ENCODE measurements around the gene TBC1D22A.

TBC1D22A gene

GRCh38 chr22:47160781-47161520 lies 398.5 kb downstream of the TBC1D22A start:
- H3K4ac ChIP-seq (ENCODE audit: low read depth, low read length): no peak overlapping the region
- H2BK5ac ChIP-seq (ENCODE audit: low read length): no peak overlapping the region
- H2AK5ac ChIP-seq (ENCODE audit: low read length): no peak overlapping the region
- no peak for DNase-seq
- WGBS (ENCODE audit: extremely low coverage, insufficient coverage, low lambda C conversion rate): no CpG with 5 or more reads among the region's 15 CpGs
- H3K18ac ChIP-seq (ENCODE audit: low read length): no peak overlapping the region
- no peak overlapping the region for H3K27ac ChIP-seq (ENCODE audit: low read depth, low read length)
- H3K23ac ChIP-seq (ENCODE audit: low read length): no peak overlapping the region
- H3K79me1 ChIP-seq (ENCODE audit: low read length): no peaks in the 10 kb centered on the region
- H3K4me2 ChIP-seq (ENCODE audit: low read length): no peak overlapping the region
- no peak overlapping the region for H2BK120ac ChIP-seq (ENCODE audit: low read depth, low read length)
- no peaks in the 10 kb centered on the region for H3K36me3 ChIP-seq (ENCODE audit: control insufficient read depth, insufficient read depth, low read length)
- H4K5ac ChIP-seq (ENCODE audit: low read length): no peak overlapping the region
- no peak overlapping the region for H2BK15ac ChIP-seq (replicated peaks; ENCODE audit: low read depth)
- H3K56ac ChIP-seq (ENCODE audit: low read length): no peak overlapping the region
- H3K4me3 ChIP-seq (ENCODE audit: low read length): no peak overlapping the region
- no peaks in the 10 kb centered on the region for H3K27me3 ChIP-seq (ENCODE audit: insufficient read depth, low read length, poor library complexity)
- H3K4me1 ChIP-seq (ENCODE audit: control insufficient read depth, low read depth, low read length): no peaks in the 10 kb centered on the region
- no peak overlapping the region for H4K8ac ChIP-seq (ENCODE audit: low read depth, low read length)
- no peak overlapping the region for H3K9ac ChIP-seq (ENCODE audit: low read length)
- no peaks in the 10 kb centered on the region for H3K79me2 ChIP-seq (ENCODE audit: control insufficient read depth, insufficient read depth, low read length)

GRCh38 chr22:47161631-47162030 lies 399.2 kb downstream of the TBC1D22A start:
- no peaks in the 10 kb centered on the region for H3K4me1 ChIP-seq (ENCODE audit: control insufficient read depth, low read depth, low read length)
- H3K36me3 ChIP-seq (ENCODE audit: control insufficient read depth, insufficient read depth, low read length): no peaks in the 10 kb centered on the region
- H2BK120ac ChIP-seq (ENCODE audit: low read depth, low read length): no peak overlapping the region
- no peak for DNase-seq
- H4K5ac ChIP-seq (ENCODE audit: low read length): no peak overlapping the region
- H4K8ac ChIP-seq (ENCODE audit: low read depth, low read length): no peak overlapping the region
- no peak overlapping the region for H3K23ac ChIP-seq (ENCODE audit: low read length)
- H3K9ac ChIP-seq (ENCODE audit: low read length): no peak overlapping the region
- no peak overlapping the region for H3K4me3 ChIP-seq (ENCODE audit: low read length)
- no peak overlapping the region for H2AK5ac ChIP-seq (ENCODE audit: low read length)
- no peak overlapping the region for H3K4me2 ChIP-seq (ENCODE audit: low read length)
- H3K79me2 ChIP-seq (ENCODE audit: control insufficient read depth, insufficient read depth, low read length): no peaks in the 10 kb centered on the region
- H3K27ac ChIP-seq (ENCODE audit: low read depth, low read length): no peak overlapping the region
- no peaks in the 10 kb centered on the region for H3K27me3 ChIP-seq (ENCODE audit: insufficient read depth, low read length, poor library complexity)
- H2BK15ac ChIP-seq (replicated peaks; ENCODE audit: low read depth): no peak overlapping the region
- H2BK5ac ChIP-seq (ENCODE audit: low read length): no peak overlapping the region
- no peaks in the 10 kb centered on the region for H3K79me1 ChIP-seq (ENCODE audit: low read length)
- H3K56ac ChIP-seq (ENCODE audit: low read length): no peak overlapping the region
- WGBS (ENCODE audit: extremely low coverage, insufficient coverage, low lambda C conversion rate): no CpG with 5 or more reads among the region's 17 CpGs
- H3K4ac ChIP-seq (ENCODE audit: low read depth, low read length): no peak overlapping the region
- H3K18ac ChIP-seq (ENCODE audit: low read length): no peak overlapping the region

GRCh38 chr22:47162865-47163264 lies 400.4 kb downstream of the TBC1D22A start:
- H3K4me2 ChIP-seq (ENCODE audit: low read length): no peak overlapping the region
- no peak for DNase-seq
- no peak overlapping the region for H3K27ac ChIP-seq (ENCODE audit: low read depth, low read length)
- no peak overlapping the region for H2AK5ac ChIP-seq (ENCODE audit: low read length)
- no peak overlapping the region for H2BK120ac ChIP-seq (ENCODE audit: low read depth, low read length)
- no peak overlapping the region for H3K18ac ChIP-seq (ENCODE audit: low read length)
- no peak overlapping the region for H4K5ac ChIP-seq (ENCODE audit: low read length)
- no peak overlapping the region for H3K56ac ChIP-seq (ENCODE audit: low read length)
- no peak overlapping the region for H3K9ac ChIP-seq (ENCODE audit: low read length)
- H2BK15ac ChIP-seq (replicated peaks; ENCODE audit: low read depth): no peak overlapping the region
- no peaks in the 10 kb centered on the region for H3K27me3 ChIP-seq (ENCODE audit: insufficient read depth, low read length, poor library complexity)
- H4K8ac ChIP-seq (ENCODE audit: low read depth, low read length): no peak overlapping the region
- no peak overlapping the region for H2BK5ac ChIP-seq (ENCODE audit: low read length)
- no peaks in the 10 kb centered on the region for H3K79me2 ChIP-seq (ENCODE audit: control insufficient read depth, insufficient read depth, low read length)
- no peaks in the 10 kb centered on the region for H3K4me1 ChIP-seq (ENCODE audit: control insufficient read depth, low read depth, low read length)
- H3K4me3 ChIP-seq (ENCODE audit: low read length): no peak overlapping the region
- no peaks in the 10 kb centered on the region for H3K79me1 ChIP-seq (ENCODE audit: low read length)
- no CpG with 5 or more reads among the region's 10 CpGs for WGBS (ENCODE audit: extremely low coverage, insufficient coverage, low lambda C conversion rate)
- no peak overlapping the region for H3K4ac ChIP-seq (ENCODE audit: low read depth, low read length)
- H3K23ac ChIP-seq (ENCODE audit: low read length): no peak overlapping the region
- H3K36me3 ChIP-seq (ENCODE audit: control insufficient read depth, insufficient read depth, low read length): no peaks in the 10 kb centered on the region

- Histone ChIP-seq H3K27ac (ENCODE audit: low read depth, low read length) (no peak overlapping the region), H2AK5ac (ENCODE audit: low read length) (no peak overlapping the region), H3K23ac (ENCODE audit: low read length) (no peak overlapping the region), H2BK5ac (ENCODE audit: low read length) (no peak overlapping the region), H3K27me3 (ENCODE audit: insufficient read depth, low read length, poor library complexity) (no peaks in the 10 kb centered on the region), H3K56ac (ENCODE audit: low read length) (no peak overlapping the region), H4K8ac (ENCODE audit: low read depth, low read length) (no peak overlapping the region), H3K4ac (ENCODE audit: low read depth, low read length) (no peak overlapping the region), H2BK120ac (ENCODE audit: low read depth, low read length) (no peak overlapping the region), H3K9ac (ENCODE audit: low read length) (no peak overlapping the region), H3K79me1 (ENCODE audit: low read length) (no peaks in the 10 kb centered on the region), H3K36me3 (ENCODE audit: control insufficient read depth, insufficient read depth, low read length) (no peaks in the 10 kb centered on the region), H3K18ac (ENCODE audit: low read length) (no peak overlapping the region), H3K4me1 (ENCODE audit: control insufficient read depth, low read depth, low read length) (no peaks in the 10 kb centered on the region), H2BK15ac (replicated peaks; ENCODE audit: low read depth) (no peak overlapping the region), H4K5ac (ENCODE audit: low read length) (no peak overlapping the region), H3K79me2 (ENCODE audit: control insufficient read depth, insufficient read depth, low read length) (no peaks in the 10 kb centered on the region), H3K4me2 (ENCODE audit: low read length) (no peak overlapping the region), H3K4me3 (ENCODE audit: low read length) (no peak overlapping the region)
- WGBS (ENCODE audit: extremely low coverage, insufficient coverage, low lambda C conversion rate): no CpG with 5 or more reads among the region's 10 CpGs
- DNase-seq: no peak
Measured at GRCh38 chr22:47163481-47163855, 401.0 kb downstream of the TBC1D22A start.

- Histone ChIP-seq H3K27me3 (ENCODE audit: insufficient read depth, low read length, poor library complexity) (no peaks in the 10 kb centered on the region), H2BK120ac (ENCODE audit: low read depth, low read length) (no peak overlapping the region), H2BK5ac (ENCODE audit: low read length) (no peak overlapping the region), H3K79me1 (ENCODE audit: low read length) (no peaks in the 10 kb centered on the region), H3K9ac (ENCODE audit: low read length) (no peak overlapping the region), H3K18ac (ENCODE audit: low read length) (no peak overlapping the region), H4K5ac (ENCODE audit: low read length) (no peak overlapping the region), H4K8ac (ENCODE audit: low read depth, low read length) (no peak overlapping the region), H3K27ac (ENCODE audit: low read depth, low read length) (no peak overlapping the region), H3K4me1 (ENCODE audit: control insufficient read depth, low read depth, low read length) (no peaks in the 10 kb centered on the region), H3K4ac (ENCODE audit: low read depth, low read length) (no peak overlapping the region), H3K23ac (ENCODE audit: low read length) (no peak overlapping the region), H3K4me3 (ENCODE audit: low read length) (no peak overlapping the region), H2AK5ac (ENCODE audit: low read length) (no peak overlapping the region), H3K79me2 (ENCODE audit: control insufficient read depth, insufficient read depth, low read length) (no peaks in the 10 kb centered on the region), H3K56ac (ENCODE audit: low read length) (no peak overlapping the region), H3K36me3 (ENCODE audit: control insufficient read depth, insufficient read depth, low read length) (no peaks in the 10 kb centered on the region), H3K4me2 (ENCODE audit: low read length) (no peak overlapping the region), H2BK15ac (replicated peaks; ENCODE audit: low read depth) (no peak overlapping the region)
- DNase-seq: no peak
- WGBS (ENCODE audit: extremely low coverage, insufficient coverage, low lambda C conversion rate): no CpG with 5 or more reads among the region's 22 CpGs
Measured at GRCh38 chr22:47163856-47164513, 401.5 kb downstream of the TBC1D22A start.

Measured in mesendoderm (in vitro differentiated cells).